HG03457 (cell line): ENCODE data around the gene FYN.

ENCODE experiments used
- ATAC-seq: cut with Tn5 transposase; IDR thresholded peaks from one replicate; pipeline ENCODE4 v1.9.1; 2021; ENCODE audit warnings: moderate number of reproducible peaks; ENCODE audit not compliant: unreplicated experiment

Gene FYN

DNA sequence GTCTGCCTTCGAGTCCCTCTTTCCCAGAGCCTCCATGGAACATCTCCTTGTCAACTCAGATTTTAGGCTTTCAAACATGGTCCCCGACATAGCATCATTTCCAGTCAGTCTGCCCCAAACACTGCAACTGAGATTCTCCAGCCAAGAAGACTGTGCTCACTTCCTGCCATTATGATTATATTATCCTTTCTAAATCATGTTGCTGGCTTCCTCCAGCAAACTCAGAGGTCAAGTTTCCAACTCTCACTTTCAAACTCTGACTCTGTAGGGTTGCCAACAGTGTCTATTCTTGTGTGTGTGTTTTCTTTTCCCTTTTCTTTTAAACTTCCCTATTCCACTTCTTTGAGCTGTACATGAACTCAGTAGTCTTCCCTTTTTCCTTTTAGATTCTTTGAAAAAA, 206.4 kb downstream of the FYN start:
- no peak for ATAC-seq

DNA sequence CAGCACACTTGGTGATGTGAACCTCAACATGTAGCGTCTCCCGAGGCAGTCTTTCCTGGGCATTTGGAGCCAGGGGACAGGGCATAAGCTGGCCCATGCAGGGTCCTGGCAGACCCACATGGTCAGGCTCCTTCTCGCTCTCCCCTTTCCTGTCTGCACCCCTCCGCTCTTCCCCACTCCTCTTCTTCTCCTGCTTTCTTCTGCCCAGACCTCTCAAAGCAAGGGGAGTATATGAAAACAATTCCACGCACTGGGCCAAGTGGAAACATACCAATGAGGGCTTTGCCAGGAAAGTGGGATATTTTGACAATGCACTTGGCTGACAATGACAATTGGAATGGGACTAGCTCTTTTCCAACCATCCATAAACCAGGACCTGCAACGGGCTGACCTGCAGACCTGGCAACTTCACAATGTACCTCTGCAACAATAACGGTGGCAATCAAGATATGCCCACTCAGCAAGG, 208.7 kb downstream of the FYN start:
- ATAC-seq: no peak

DNA sequence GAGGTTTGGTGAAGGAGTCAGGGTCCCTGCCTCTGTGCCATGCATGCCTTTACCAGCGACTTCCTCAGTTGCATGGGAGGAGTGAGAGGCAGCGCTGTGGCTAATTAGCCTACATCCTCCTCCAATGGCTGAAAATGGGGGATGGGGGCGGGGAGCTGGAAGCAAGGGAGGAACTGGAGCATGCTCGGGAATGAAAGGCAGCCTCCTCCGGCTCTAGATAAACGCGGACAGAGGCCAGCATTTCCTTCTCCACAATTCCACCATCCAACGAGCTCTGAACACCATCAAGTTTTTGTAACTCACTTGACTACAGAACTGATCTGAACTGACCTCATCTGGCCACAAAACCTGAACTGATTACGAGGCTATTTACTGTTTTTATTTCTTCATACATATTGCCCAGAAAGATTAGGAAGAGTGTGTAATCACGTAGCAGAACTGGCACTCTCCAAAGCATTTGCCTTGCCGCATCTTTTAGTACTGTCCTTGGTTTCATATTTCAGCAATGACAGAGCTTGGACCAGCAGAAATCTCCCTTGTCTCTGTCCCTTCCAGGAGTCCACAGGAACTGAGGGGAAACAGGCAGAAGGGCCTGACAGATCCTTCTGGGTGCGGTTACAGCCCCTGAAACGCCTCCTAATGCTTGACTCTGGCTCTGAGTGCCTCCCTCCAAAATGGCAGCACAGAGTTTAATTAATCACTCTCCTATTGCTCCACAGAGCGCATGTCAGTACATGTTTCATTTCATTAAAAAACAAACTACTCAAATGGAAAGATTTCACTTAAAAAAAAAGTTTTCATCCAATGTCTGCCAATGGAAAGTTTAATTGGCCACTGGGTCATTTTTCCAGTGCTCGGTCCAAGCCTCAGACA, 209.3 kb downstream of the FYN start:
- ATAC-seq: no peak

DNA sequence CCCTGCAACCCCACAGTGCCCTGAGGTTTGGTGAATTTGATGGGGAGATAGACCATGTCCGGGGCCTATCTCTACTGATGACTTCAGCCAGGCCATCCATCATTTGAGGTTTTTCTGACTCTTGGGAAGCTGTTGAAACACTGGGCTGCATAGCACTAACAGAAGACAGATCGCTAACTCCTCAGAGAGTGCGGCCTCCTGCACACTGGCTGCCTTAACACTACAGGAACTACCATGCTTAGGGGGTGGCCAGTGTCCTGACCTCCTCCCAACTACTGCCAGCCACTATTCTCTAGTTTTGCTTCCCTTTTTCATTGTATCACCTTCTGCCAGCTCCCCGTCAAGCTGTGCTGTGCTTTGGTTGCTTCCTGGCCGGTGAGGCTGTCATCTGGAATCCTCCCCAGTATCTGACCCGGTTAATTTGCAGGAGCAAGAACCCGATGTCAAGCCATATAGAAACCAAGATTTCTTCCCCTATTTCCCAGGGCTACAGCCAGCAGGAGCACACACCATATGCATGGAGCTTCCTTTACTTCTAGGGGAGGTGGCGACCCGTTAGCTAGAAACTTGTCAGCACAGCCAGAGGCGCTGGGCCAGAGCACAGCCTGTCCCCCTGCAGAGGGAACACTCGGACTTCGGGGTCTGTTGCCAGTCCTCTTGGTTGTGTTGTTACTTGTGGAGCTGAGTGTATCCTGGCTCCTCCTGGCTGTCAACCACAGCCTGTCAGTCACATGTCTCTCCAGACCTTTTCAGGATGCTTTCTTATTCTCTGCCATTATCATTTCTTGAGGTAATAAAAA, 210.3 kb downstream of the FYN start:
- no peak for ATAC-seq

DNA sequence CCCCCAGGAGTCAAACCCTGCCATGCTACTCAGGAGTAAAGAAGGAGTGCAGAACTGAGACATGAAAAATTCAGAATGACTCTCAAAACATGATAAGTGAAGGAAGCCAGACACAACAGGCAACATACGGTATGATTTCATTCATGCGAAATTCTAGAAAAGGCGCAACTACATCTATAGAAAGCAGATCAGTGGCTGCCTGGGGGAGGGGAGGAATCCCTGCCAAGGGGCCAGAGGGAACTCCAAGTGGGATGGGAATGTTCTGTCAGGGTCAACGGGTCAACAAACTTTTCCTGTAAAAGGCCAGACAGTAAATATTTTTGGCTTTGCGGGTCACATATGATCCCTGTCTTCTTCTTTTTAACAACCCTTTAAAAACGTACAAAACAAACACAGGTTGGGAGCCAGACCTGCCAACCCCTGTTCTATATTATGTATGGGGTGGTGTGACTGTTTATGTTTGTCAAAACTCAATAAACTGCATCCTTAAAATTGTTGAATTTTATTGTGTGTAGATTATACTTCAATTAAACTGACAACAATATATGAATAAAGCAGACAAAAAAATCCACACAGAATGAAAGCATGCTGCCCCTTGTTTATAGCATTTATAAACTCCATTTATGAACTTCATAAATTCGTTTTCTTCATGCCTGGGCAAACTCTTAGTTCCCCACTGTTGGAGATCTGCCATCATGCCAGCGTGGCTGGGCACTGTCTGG, 211.0 kb downstream of the FYN start:
- ATAC-seq: no peak

DNA sequence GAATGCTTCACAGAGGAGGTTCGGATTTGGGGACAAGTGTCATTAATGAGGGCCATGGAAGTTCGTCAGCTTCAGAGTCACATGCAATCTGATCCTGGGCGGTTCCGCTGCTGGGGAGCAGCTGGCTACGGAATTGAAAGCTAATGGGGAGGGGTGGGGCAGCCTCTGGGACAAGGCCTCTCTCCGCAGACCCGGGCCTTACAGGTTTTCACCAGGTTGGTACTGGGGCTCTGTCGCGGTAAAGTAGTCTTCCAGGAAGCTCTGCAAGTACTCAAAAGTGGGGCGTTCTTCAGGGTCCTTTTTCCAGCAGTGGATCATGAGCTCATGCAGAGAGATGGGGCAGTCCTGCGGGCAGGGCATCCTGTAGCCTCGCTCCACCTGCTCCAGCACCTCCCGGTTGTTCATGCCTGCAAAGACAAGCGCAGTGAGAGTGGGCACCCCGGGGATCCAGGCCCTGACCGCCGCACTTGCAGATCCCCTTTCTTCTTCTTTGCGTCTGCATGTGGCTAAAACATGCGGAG, 211.7 kb downstream of the FYN start:
- ATAC-seq: no peak

DNA sequence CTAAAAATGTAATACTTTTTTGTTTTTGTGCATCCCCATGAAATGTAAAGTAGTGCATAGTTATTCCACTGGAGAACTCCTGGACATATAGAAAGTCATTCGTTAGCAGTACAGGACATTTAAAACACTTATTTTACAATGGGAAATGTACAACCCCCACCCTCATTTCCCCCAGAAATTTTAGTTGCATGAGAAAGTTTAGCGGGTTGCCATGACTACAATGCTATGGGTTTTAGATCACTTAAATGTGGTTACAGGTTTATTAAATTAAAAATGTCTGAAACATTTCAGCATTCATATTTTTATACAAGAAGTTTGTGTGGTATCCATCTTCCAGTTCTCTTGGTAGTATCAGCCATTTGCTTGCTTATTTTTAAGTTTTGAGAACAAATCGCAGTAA, 212.7 kb downstream of the FYN start:
- ATAC-seq: no peak

DNA sequence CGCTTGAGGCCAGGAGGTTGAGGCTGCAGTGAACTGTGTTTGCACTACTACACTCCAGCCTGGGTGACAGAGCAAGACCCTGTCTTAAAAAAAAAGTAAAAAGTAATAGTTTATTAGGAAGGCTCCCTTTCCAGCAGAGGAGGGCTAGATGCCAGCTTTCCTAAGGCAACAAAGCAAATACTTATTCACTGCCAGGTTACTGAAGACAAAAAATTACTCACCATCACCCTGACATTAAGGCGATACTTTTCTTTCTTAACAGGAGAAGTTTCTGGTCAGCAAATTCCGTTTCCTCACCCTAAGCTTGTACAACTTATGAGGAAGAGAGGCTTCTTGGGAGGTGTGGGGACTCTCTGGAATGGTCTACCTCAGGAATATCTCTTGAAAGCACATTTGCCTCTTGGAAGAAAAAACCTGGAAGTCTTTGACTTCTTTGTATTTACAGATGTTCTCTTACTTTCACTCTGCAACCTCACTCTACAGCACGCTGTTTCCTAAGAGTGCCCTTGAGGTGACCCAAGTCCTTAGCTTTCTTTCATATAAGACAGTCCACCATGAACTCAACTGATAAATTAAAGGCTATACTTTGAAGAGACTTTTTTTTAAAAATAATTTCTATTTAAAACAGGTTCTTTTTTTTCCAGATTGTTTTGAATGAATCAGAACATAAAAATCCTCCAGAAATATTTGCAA, 214.6 kb downstream of the FYN start:
- ATAC-seq: no peak

DNA sequence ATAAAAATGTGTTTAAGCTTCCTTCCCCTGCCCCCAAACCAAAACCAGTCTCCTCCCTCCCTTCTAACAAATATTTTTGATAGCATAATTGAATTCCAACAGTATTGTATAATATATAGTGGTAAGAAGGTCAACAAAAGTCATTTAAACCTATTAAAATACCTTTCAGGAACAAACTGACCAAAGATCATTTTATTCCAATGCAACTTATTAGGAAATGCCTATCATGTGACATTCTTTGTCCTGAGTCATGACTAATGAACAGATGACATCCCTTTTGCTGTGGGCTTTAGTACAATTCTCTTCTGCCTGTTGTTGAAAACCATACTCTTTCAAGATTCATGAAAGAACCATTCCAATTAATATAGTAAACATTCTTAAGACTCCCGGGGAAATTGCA, 216.1 kb downstream of the FYN start:
- no peak for ATAC-seq

DNA sequence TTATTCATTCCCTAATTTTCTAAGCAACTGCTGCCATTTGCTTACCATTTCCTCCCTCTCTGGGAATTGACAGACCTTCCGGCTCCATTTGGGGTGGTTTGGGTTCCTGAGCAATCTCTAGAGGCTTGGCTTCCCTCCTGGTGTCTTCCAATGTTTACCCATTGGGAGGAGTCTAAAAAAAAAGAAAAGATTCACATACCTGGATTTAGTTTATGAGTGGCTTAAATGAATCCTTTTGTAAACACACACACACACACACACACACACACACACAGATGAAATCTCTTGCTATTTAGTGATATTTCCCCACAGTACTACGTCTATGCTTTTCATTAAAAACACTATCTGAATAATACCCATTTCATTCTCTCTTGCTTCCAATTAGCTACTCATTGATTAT, 219.3 kb downstream of the FYN start:
- ATAC-seq: no peak

DNA sequence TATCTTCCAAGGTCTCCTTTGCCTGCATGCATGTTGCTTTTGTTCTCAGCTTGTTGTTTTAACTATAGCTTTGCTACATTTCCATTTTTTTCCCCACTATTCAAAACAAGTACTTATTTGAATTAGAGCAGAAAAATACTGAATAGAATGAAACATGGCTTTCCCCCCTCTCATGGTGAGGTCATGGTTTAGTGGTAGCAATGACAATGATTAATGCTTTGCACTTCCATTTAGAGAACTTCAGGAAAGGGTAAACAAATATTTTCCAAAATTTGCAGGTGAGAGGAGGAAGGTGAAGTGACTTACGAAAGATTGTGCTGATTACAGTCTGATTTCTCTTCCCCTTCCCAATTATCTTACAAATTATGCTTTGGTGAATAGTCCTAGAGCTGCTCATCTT, 219.8 kb downstream of the FYN start:
- ATAC-seq: no peak

DNA sequence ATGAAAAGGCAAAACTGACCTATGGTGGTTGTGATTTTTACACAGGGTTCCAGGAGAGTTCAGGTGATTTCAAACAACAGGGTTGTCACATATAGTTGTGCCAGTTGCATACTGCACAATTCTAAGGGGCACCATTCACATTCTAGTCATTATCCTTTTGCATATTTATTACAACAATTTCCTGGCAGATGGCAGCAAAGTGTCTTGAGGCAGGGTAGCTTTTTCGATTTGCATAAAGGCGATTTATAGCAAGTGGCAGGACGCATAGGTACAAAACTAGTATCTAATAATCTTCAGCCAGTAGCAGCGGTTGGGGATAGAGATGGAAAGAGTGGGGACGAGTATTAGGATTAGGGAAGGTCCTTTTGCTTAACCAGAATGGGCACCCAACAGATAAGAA, 221.1 kb downstream of the FYN start:
- no peak for ATAC-seq

DNA sequence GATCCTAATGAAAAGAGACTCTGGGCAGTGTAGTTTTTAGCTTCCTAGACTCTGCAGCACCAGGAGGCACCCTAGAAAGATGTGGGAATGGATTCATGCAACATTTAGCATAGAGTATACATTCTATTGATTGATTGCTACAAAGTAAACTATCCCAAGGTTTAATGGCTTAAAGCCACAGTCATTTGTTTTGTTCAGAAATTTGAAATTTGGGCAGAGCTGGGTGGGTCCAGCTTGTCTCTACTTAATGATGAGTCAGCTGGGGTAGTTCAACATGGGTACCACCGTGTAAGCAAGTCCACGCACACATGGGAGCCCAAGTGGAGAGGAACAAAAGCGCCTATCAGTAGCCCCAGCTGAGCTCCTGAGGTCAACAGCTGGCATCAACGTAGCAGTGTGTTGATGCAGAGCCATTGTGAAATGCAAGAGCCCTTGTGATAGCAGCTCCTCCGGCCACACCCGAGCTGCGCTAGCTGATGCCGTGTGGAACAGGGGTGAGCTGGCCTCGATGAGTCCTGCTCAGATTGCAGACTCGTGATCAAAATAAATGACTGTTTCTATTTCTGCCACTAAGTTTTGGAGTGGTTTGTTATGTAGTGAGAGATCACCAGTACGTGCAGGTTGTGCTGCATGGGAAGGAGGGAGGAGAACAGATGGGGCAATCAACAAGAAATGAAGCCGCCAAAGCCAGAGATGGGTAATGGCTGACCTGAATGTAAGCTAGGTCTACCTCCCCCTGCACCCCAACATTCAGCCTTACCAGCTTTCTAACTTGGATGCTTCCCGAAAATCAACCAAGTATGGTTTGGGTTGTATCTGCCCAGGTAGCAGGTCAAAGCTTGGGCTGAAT, 221.8 kb downstream of the FYN start:
- no peak for ATAC-seq

DNA sequence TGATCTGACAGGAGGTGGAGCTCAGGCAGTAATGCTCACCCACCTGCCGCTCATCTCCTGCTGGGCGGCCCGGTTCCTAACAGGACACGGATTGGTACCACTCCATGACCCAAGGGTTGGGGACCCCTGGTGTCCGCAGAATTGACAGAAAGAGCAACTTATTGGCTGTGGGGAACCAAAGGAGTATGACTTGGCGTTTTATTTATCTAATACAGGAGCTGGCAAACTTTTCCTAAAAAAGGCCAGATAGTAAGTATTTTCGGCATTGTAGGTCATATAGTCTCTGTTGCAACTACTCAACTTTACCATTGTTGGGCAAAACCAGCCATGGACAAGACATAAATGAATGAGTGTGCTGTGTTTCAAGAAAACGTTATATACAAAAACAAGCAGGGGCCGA, 223.2 kb downstream of the FYN start:
- ATAC-seq: no peak

DNA sequence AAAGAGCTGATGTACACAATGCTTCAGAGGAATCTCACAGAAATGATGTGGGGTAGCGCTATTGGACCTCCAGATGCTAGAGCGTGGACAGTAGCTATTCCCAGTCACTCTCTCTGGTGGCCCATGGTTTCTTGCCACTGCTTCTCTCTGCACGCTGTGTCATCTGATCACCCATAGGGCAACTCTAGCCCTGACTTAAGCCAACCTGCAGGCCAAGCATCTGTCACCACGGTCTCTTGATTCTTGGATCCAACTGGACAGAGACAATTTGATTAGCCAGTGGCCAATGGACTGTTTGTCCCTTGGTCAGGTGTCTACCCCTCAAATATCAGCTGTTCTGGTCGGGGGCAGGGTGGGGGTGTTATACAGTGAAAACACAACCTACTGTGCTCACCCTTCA, 225.2 kb downstream of the FYN start:
- no peak for ATAC-seq

DNA sequence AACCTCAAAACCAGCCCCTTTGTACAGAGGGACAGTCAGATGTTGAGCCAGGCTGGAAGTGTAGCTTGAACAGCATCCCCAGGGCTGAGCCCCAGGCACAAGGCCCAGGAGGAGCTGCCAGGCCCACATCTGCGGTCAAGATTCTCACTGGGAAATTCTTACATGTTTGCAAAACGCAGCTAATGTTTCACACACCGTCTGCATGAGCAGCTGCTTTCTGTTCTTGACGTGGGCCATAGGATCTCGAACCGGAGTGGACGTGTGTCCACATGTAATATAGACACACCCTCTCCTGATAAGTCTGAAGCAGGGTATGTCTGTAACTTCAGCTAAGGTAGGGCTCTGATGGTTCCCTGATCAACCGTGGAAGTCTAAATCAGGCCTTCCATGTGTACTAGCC, 226.3 kb downstream of the FYN start:
- ATAC-seq: no peak

DNA sequence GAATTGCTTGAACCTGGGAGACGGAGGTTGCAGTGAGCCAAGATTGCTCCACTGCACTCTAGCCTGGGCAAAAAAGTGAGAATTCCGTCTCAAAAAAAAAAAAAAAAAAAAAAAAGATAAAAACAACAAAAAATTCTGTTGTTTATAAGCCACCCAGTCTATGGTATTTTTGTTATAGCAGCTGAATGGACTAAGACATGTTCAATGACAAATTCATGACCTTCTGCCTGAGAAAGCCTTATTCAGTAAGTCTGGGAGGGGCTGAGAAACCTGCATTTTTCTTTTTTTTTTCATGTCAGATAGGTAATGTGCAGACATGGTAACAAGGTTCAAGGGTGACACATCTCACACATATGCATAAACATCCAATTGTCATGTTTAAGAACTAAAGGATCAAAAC, 227.2 kb downstream of the FYN start:
- no peak for ATAC-seq

DNA sequence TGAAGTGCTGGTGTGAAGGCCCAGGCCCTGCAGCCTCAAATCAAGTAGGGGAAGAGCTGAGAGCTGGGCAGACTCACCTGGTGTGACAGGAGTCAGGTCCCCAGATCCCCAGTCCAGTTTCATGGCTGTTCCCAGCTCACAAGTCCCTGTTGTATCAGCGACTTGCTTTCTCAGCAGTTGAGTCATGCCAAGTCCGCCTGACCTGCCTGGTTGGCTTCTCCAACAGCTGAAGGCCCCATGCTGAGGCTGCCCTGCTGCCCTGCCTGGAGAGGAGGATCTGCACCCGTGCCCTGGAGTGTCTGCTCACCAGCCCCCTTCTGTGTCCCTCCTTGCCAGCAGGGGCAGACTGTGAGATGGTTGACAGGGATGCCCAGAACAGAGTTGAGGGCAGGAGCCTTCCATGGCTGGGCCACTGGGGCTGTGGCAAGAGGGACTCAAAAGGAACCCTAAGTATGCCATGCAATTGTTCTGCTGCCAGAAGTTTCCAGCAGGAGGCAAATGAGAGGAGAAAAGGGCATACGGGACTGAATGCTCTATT, 228.3 kb downstream of the FYN start:
- no peak for ATAC-seq

DNA sequence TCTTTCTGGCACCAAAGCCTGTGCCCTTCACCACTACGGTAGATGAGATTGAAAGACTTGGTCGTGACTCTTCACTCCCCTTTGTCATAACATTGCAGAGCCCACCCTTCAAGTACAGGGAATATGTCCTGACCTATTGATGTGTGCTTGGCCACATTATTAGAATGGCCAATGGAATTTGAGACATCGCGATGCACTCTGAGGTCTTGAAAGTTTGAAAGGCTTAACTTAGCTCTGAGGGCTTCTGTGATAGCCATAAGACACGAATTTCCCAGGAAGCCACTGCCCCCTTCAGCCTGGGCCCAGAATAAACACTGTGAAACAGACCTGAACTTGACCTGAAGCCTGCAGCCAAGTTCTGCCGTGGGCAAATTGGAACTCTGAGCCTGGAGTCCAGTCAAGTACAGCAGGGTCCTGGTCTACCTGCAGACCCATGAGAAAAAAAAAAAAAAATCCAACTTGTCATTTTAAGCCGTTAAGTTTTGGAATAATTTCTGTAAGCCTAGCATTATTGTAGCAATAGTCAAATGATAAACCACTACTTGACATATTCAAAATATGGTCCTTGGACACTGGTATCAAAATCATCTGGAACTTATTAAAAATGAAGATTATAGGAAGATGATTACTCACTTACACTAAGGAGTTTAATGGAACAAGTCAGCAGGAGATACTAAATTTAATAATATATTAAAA, 230.6 kb downstream of the FYN start:
- peak; percentile 63 for ATAC-seq
